Endothelial cell of hepatic sinusoid (primary cell): ENCODE measurements around the gene CHD8.
"Not testable (repeated sequence)": the region's sequence is repeated elsewhere in the genome, so short reads cannot be mapped to it uniquely, and the experiment has no call there.

Experiments used
- in situ Hi-C: cut with HindIII; loops from 2 replicates; pipeline ENCODE4 v1.10.0; 2017; ENCODE audit warnings: low sequenced_read_pairs

Gene CHD8, protein sequence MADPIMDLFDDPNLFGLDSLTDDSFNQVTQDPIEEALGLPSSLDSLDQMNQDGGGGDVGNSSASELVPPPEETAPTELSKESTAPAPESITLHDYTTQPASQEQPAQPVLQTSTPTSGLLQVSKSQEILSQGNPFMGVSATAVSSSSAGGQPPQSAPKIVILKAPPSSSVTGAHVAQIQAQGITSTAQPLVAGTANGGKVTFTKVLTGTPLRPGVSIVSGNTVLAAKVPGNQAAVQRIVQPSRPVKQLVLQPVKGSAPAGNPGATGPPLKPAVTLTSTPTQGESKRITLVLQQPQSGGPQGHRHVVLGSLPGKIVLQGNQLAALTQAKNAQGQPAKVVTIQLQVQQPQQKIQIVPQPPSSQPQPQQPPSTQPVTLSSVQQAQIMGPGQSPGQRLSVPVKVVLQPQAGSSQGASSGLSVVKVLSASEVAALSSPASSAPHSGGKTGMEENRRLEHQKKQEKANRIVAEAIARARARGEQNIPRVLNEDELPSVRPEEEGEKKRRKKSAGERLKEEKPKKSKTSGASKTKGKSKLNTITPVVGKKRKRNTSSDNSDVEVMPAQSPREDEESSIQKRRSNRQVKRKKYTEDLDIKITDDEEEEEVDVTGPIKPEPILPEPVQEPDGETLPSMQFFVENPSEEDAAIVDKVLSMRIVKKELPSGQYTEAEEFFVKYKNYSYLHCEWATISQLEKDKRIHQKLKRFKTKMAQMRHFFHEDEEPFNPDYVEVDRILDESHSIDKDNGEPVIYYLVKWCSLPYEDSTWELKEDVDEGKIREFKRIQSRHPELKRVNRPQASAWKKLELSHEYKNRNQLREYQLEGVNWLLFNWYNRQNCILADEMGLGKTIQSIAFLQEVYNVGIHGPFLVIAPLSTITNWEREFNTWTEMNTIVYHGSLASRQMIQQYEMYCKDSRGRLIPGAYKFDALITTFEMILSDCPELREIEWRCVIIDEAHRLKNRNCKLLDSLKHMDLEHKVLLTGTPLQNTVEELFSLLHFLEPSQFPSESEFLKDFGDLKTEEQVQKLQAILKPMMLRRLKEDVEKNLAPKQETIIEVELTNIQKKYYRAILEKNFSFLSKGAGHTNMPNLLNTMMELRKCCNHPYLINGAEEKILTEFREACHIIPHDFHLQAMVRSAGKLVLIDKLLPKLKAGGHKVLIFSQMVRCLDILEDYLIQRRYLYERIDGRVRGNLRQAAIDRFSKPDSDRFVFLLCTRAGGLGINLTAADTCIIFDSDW (N-terminal part only)

DNA sequence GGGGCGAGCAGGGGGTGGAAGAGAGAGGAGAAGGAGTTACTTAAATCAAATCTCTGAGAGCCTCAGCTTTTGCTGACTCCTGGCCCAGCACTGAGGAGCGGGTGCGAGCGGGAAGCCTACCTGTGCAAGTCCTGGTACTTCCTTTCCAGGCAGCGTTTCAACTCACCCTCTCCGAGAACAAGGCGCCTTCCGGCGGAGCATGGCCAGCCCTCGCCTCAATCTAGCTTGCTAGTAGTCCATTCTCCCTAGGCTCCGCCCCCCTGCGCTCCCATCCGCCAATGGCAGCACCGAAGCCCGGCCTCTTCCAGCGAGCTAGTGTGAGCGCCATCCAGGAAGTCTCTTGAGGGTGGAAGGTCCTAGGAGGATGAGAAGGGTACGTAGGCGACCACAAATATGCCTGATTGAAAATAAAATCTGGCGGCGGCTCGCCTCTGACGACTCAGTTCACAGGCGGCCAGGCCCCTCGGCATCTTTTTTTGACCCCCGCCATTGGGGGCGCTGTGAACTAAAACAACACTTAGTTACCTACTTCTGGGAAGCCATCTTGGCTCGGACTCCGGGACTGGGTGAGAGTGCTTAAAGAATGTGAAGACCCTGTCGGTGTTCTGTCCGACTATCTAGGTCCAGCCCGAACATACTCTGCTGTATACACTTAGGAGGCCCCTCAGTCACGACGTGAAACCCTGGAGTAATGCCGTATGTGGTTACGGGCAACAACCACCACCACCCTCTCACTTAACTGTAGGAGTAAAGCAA is at the start of gene CHD8:
CHD8 (minus strand) TSS at position 212 of the 756 bp plus-strand sequence. CDS start 24,480 bp downstream, outside the sequence.
- in situ Hi-C loops, result no loop called here

DNA sequence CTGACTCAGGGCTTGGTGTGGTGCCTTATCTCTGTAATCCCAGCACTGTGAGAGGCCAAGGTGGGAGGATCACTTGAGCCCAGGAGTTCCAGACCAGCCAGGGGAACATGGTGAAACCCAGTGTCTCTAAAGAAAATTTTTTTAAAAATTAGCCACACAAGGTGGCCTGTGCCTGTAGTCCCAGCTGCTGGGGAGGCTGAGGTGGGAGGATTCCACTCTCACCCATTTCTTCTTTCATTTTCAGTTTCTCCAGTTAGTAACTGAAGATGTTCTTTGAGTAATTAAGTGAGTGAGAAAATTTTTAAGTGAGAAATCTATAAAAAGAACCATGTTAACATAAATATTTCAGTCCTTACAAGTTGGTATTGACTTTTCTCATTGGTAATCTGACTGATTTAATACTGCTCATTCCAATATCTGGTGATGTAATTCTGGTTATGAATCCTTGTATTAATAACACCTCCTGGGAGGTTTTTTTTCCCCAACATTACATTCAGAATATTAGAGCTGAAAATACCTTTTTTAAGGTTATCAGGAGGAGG is 49.2 kb upstream of the CHD8 start:
- in situ Hi-C loops, result no loop called here

DNA sequence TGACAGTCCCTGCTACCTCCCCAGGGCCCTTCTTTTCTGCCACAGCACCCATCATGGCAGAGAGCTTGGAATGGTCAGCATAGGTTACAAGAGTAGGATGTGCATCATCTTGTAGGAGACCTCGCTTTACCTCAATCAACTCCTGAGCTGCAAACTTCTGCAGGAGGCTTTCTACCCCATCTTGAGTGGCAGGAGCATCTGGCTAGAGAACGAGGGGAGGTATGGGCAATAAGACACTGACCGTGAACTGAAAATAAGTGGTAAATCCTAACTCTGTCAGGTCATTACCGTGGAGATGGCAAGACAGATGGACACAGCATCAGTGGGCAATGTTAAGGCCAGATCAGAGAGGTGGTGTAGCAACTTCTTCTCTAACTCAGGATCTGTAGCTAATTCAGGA is 47.5 kb upstream of the CHD8 start:
- in situ Hi-C loops, result no loop called here

DNA sequence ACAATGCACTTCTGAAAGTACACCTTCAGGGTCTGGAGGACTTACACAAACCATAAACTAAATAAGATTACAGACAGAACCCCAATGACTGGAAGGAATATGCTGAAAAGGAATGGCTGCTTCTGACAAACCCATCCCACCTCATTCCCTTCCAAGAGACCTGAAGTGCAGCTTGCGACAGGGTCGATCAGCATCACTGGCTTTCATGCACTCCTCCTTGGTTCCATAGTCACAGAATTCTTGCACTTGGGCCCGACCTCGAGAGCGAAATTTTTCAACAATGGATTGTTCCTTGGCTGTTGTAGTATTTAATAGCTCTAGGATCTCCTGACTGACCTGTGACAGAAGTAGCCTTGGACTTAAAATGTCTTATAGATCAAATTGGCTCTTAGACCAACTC is 45.6 kb upstream of the CHD8 start:
- in situ Hi-C loops, result no loop called here

DNA sequence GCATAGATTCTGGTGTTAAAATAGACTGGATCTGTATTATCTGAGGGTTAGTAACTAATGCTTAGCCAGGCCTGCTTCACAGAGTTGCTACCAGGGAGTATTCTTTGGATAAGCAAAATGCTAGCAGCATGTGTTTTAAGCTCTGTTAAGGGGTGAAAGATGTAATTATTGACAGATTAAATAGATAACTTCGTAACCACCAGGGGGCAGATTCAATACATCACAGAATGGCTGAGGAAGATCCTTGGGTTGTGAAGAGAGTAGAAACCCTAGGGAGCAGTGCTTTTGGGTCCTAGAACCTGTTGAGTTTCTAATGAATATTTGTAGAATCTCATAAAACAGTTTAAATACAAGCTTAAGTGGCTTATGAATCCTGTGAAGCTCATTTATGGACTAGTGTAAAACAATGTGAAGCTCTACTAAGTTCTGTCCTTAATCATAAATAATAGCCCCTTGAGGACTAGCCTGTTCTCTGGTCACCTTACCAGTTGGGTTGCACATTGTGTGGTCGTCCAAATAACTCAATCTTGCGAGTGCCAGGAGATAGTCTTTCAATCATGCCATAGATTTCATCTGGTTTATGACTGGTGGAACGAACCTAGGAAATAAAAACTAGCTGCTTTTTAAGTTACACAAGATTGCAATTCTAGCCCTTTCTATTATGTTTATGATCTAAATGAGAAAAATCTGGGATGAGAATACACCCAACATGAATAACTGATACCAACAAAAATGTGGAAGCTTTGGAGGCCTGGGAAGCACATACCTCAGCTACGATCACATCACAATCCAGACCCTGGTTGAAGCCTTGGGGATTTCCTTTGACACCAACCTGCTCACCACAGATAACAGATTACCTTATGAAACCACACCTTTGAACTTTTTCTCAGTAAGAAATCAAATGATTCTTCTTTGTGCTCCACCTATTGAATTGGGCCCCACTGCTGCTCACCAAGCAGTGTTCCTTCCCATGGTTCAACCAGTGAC is 42.9 kb upstream of the CHD8 start:
- in situ Hi-C loops, result no loop called here

DNA sequence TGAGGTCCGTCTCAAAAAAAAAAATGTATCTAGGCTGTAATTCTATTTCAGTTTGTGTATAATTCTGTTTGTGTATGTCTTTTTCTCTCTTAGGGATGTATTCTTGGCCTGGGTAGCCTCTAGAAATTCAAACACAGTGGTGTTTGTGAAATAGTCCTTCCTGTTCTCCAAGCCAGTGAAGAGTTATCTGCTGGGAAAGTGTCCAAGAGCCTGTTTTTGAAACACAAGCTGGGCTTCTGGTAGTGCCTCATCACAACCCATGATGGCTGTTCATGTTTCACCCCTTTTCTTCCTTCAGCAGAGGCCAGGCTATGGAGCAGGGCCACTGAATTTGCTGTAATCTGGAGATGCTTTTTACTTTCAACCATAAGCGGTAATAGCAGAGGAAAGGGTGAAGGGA is 40.5 kb upstream of the CHD8 start:
- in situ Hi-C loops, result no loop called here

DNA sequence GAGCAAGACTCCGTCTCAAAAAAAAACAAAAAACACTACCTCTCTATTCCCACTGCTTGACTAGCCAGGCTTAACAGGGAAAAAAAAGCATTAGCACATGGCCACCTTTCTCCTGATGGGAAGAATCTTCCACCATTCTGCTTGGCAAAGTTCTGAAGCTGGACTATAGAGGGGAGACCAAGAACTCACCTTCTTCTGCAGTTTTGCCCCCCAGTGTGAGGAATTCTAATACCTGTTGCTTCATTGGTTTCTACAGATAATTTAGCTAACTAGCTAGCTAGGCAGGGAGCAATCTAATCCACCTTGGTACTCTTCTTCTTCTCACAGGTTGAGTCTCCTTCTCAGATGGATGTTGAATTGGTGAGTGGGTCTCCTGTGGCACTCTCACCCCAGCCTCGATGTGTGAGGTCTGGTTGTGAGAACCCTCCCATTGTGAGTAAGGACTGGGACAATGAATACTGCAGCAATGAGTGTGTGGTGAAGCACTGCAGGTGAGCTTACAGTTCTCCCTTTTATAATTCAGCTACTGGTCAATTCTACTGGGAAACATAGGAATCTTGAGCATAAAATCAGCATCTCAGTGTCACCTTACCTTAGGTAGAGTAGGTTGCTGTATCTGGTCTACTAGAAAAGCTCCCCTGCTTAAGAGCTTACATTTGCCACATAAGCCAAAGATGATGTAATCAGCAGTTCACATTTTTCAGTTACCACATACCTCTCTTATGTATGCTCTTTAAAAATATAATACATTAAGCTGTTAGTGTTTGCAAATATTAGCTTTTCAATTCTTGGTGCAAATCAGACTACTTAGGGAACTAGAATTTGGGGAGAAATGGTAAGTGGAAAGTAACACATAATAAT is 39.2 kb upstream of the CHD8 start:
- in situ Hi-C loops, result no loop called here

DNA sequence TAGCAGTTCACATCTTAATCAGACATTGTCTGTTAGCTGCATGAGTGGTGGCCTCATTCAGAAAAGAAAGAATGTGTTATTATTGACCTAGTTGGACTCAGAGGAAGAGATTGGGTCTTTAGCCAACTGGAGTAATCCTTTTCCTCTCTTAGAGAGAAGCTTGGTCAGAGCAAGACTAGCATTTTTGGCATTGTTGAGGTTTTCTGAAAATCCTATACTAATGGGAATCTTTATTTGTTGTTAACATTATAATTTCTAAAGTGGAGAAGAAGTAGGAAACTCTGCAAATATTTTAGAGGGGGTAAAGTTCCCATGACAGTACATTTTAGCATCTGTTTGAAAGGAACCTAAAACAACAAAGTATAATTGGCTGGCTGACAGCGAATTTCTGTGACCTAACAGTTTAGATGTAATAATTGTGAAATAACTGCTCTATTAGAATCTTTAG is 30.7 kb upstream of the CHD8 start:
- in situ Hi-C loops, result no loop called here

DNA sequence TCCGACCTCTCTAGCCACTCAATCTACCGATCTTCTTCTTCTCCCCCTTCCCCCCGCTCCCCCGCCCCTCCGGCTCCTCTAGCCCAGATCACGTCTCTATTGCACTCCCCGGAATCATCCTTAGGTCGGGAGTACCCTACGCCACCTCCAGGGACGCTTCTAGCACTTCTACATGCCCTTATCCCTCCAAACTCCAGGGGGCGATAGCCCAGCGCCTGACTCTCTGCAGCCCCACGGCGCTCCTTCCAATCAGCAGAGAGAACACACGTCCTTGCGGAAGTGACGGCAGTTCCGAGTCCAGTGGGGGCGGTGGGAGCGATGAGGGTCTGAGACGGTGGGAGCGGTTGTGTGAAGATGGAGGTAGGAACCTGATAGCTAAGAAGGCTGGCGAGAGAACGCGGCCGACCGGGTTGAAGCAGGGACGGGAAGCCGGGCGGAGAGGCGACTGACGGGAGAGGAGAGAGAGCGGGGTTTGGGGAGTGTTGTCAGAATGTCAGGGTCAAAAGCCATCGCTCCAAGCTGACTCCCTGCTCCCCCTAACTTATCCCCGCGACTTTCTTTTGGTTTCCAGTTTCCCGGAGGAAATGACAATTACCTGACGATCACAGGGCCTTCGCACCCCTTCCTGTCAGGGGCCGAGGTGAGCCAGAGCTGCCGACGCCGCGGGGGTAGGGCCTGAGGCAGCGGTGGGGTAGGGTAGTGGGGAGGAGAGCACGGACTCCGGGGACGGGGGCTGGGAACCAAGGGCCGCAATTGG is 21.2 kb upstream of the CHD8 start, which contains the start of the genes RAB2B and TOX4:
RAB2B (minus strand) TSS at position 35 of the 757 bp plus-strand sequence. CDS start 87 bp downstream, outside the sequence.
TOX4 (plus strand) TSS at position 271 of the 757 bp plus-strand sequence; CDS start at position 355, 84 bp downstream.
- in situ Hi-C loops, result no loop called here

DNA sequence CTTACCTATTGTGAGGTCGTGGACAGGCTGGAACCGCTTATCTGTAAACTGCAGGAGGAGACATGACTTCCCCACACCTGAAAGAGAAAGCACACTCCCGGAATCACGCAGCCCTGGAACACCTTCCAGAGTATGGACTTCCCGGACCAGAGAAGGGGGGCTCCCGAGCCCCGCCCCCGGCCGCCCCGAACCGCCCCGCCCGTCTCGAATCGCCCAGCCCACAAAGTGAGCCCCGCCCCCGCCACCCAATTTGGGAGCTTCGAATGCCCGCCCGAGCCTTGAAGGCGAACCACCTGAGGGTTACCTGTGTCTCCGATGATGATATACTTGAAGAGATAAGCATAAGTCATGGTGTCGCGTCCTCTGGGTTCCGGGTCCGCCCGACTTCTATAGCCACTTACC is 20.6 kb upstream of the CHD8 start:
- in situ Hi-C loops, result no loop called here

DNA sequence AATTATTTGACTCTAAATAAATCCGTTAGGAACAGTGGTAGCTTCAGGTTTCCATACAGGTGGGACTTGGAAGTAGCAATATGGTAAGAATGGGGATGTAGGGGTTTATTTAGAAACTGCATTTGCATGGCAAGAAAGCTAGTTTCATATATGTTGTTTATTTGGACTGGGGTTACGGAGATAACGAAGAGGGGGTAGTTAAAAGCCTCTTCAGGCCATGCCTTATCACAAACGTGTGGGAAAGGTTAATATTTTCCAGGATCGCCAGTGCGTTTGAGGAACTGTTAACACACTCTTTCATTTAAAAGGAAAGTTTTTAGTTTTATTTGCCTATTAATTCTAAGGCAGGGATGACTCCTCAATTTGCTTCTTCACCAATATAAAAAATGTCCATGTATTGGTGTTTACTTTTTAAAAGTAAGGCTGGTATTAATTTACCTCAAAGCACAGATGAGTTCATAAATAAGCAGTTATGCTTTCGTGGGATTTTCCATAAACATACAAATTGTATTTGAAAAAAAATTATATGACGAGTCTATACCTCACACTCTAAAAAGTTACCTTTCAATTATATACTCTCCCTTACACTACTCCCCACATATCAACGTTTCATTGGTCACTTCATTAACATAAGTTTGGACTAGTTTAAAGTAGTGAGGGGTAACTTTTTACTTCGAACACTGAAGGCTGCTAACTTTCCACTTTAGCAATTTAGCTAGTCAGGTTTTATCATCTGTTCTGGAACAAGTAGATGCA is 20.0 kb upstream of the CHD8 start:
- in situ Hi-C loops, result no loop called here

DNA sequence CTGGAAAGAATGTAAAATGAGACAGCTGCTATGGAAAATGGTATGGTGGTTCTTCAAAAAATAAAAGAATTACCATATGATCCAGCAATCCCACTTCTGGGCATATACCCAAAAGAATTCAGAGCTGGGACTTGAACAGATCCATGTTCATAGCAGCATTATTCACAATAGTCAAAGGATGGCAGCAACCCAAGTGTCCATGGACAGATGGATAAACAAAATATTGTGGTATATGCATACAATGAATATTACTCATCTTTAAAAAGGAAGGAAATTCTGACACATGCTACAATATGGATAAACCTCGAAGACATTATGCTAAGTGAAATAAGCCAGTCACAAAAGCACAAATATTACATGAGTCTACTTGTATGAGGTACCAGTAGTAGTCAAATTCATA is 11.7 kb upstream of the CHD8 start:
- in situ Hi-C loops, result loop anchor here (5.0 kb wide), 1 partner anchor 90 kb away; no protein-coding TSS in a partner anchor

DNA sequence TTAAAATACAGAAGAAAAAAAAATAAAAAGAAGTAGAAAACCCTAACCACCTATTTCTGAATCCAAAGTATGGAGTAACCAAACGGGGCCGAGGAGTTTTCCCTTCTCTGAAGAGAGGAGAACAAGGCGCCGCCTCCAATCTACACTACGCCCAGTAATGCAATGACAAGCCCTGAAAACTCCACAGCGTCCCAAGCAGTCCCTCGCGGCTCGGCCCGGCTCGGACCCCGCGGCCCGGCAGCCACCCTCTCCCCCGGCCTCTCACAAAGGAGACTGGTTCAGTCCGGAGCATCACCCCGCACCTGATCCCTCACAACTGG is 371 bp downstream of the CHD8 start:
- in situ Hi-C loops, result no loop called here

DNA sequence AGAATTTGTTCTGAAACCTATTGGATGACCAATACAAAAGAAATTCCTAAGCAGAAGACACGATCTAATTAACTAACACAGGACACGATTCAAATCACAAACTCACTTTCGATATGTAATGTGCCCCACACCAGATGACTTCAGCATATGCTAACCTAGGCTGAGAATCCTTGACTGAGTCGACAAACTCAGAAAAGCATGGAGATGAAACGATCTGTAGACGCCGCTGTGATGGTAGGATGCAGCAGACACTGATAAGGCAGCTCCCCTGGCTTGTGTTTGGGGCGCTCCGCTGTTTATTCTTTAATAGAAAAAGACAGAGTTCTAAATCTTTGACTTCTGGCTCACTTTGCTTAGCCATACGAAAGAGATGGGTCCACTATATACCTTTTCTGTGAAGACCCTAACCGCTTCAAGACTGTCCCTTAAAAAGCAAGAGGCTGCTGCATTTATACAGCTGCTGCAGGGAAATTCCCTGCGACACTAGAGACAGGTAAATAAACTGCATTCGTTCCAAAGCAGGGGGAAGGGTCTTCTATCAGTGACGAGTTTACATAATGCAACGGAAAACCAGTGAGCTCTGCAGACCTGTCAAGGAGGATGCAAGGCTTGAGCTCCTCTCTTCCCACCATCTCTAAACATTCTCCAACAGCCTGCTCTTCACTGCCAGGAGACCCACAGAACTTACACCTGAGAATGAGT is 929 bp downstream of the CHD8 start:
- in situ Hi-C loops, result no loop called here

DNA sequence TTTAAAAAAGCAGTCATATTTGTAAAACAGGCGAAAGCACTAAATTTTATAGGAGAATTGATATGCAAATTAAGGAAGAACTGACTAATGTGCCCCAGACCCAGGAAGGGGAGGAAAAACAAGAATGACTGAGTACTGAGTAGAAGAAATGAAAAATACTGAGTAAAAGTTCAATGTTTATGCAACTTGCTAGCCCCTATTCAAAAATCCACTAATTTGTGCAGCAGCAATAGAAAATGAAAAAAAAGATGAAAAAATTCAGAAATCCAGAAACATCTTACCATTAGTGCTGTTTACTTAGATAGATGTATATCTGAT is 6.1 kb downstream of the CHD8 start:
- in situ Hi-C loops, result no loop called here

DNA sequence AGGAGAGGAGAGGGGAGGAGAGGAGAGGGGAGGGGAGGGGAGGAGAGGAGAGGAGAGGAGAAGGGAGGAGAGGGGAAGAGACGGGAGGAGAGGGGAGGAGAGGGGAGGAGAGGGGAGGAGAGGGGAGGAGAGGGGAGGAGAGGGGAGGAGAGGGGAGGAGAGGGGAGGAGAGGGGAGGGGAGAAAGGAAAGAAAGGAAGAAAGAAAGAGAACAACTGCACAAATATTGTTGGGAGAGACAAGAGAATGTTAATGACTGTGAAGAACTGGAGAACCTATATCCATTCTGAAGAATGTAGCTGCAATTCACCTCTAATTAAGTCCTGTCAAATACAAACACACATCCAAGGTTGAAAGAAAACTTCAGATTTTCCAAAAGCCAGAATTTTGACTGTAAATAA is 13.3 kb downstream of the CHD8 start:
- in situ Hi-C loops, result not testable (repeated sequence)
